ENCODE results near the gene ANGPT4.
A peak's percentile ranks its signal among the peaks of the same experiment; 100 is the strongest.

ANGPT4 gene

DNA sequence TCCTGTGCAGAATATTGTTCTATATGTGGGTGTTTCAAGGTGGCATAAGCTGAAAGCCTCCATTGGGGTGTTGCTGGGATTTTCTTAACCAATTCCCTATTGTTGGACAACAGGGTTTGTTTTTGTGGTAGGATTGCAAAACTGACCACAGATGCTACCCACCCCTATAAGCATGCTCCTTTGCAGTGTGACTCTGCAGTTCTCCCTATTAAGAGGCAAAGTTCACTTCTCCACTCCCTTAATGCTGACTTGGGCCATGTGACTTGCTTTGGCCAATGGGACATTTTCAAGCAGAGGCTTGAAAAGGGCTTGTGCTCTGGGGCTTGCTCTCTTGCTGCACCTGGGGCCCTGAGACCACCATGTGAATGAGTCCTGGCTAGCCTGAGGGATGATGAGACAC is 8.5 kb upstream of the ANGPT4 start:
- no peak for TF ChIP-seq MYC (IDR thresholded peaks at IDR 0.05; ENCODE audit: low read depth, low read length)
- TF ChIP-seq, protein P1, sequence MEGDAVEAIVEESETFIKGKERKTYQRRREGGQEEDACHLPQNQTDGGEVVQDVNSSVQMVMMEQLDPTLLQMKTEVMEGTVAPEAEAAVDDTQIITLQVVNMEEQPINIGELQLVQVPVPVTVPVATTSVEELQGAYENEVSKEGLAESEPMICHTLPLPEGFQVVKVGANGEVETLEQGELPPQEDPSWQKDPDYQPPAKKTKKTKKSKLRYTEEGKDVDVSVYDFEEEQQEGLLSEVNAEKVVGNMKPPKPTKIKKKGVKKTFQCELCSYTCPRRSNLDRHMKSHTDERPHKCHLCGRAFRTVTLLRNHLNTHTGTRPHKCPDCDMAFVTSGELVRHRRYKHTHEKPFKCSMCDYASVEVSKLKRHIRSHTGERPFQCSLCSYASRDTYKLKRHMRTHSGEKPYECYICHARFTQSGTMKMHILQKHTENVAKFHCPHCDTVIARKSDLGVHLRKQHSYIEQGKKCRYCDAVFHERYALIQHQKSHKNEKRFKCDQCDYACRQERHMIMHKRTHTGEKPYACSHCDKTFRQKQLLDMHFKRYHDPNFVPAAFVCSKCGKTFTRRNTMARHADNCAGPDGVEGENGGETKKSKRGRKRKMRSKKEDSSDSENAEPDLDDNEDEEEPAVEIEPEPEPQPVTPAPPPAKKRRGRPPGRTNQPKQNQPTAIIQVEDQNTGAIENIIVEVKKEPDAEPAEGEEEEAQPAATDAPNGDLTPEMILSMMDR (IDR thresholded peaks at IDR 0.05; ENCODE audit: low read depth, low read length), result no peak
- TF ChIP-seq, protein P2, sequence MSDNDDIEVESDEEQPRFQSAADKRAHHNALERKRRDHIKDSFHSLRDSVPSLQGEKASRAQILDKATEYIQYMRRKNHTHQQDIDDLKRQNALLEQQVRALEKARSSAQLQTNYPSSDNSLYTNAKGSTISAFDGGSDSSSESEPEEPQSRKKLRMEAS (IDR thresholded peaks at IDR 0.05; ENCODE audit: low read depth, low read length), result peak; percentile 89
- TF ChIP-seq POLR2A (IDR thresholded peaks at IDR 0.05; ENCODE audit: extremely low read depth, insufficient read length), result no peak
- peak; percentile 78 for DNase-seq (ENCODE audit: low read depth)
- H3K4me3 ChIP-seq (ENCODE audit: low read depth, low read length), result no peak overlapping the region

DNA sequence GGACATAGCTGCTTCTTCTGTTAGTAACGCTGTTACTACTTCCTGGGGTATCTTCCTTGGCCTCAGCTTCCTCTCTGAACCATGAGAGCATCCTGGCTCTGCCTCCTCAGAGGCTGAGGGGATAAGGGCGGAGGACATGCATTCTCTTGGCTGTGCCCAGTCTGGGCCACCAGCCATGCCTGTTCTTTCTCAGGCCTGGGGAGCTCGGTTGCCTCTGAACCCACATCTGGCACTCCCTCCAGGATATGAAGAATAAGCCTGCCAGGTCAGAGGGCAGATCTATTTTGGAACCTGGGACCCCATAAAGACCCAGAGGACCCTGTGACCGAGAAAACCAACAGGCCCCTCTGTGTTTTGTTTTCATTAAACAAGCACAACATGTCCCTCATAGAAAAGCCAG is 6.6 kb upstream of the ANGPT4 start:
- H3K4me3 ChIP-seq (ENCODE audit: low read depth, low read length), result no peak overlapping the region
- TF ChIP-seq, protein P2 (IDR thresholded peaks at IDR 0.05; ENCODE audit: low read depth, low read length), result no peak
- TF ChIP-seq, protein P1 (IDR thresholded peaks at IDR 0.05; ENCODE audit: low read depth, low read length), result no peak
- TF ChIP-seq MYC (IDR thresholded peaks at IDR 0.05; ENCODE audit: low read depth, low read length) (no peak), POLR2A (IDR thresholded peaks at IDR 0.05; ENCODE audit: extremely low read depth, insufficient read length) (no peak)
- no peak for DNase-seq (ENCODE audit: low read depth)

DNA sequence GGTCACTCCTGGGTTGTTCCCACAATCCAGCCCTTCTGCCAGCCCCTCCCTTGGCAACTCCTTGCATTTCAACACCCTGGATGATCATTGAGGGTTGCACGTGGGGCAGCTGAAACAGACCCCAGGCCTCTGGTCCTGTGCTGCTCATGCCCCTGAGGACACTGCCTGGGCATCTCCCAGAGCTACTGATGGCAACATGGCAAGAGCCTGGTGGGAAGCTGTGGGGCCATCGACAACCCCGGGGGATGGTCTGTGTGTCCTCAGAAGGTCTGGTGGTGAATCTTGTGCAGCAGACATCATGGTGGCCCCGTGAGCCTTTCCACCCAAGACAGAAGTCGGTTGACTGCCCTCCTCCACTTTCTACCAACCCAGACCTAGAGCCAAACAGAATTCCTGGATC is 4.9 kb upstream of the ANGPT4 start:
- TF ChIP-seq, protein P1 (IDR thresholded peaks at IDR 0.05; ENCODE audit: low read depth, low read length), result no peak
- TF ChIP-seq, protein P2 (IDR thresholded peaks at IDR 0.05; ENCODE audit: low read depth, low read length), result no peak
- TF ChIP-seq MYC (IDR thresholded peaks at IDR 0.05; ENCODE audit: low read depth, low read length) (no peak), POLR2A (IDR thresholded peaks at IDR 0.05; ENCODE audit: extremely low read depth, insufficient read length) (no peak)
- no peak for DNase-seq (ENCODE audit: low read depth)
- H3K4me3 ChIP-seq (ENCODE audit: low read depth, low read length), result no peak overlapping the region

DNA sequence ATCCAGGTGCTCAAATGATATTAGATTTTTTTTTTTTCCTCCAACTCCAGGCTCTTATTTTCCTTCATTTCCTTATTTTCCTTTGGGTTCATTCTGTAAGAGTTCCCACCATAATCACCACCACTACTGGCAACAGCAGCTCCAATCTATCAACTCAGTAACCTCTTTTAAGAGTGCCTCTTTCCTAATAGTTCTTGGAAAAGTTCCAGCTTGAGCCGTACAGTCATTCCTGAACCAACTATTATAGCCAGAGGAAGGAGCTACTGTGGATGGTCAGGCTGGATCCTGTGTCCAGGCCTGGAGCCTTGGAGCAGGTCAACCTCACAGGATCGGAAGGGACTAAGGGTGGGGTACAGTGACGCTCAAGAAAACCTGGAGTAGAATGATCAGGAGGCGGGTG is 4.2 kb upstream of the ANGPT4 start:
- TF ChIP-seq, protein P2 (IDR thresholded peaks at IDR 0.05; ENCODE audit: low read depth, low read length), result no peak
- no peak for DNase-seq (ENCODE audit: low read depth)
- no peak overlapping the region for H3K4me3 ChIP-seq (ENCODE audit: low read depth, low read length)

DNA sequence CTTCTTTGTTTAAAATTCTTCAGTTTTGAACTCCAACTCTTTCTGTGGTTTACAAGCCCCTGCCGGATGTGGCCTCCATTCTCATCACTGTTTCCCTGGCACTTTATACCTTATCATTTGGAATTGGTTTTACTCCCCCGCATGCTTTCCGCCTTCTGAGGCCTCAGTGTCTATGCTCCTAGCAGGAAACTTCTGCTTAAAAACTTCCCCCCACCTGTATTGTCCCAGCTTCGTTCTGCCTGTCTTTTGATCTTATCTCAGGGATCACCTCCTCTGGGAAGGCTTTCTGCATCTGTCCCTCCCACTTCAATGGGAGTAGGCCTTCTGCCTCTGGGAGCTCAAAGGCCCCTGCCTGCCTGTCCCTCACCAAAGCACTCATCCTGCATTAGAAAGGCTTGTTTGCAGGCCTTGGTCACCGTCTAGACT is 3.4 kb upstream of the ANGPT4 start:
- DNase-seq (ENCODE audit: low read depth), result no peak
- TF ChIP-seq POLR2A (IDR thresholded peaks at IDR 0.05; ENCODE audit: extremely low read depth, insufficient read length) (no peak), MYC (IDR thresholded peaks at IDR 0.05; ENCODE audit: low read depth, low read length) (no peak)
- TF ChIP-seq, protein P2 (IDR thresholded peaks at IDR 0.05; ENCODE audit: low read depth, low read length), result no peak
- TF ChIP-seq, protein P1 (IDR thresholded peaks at IDR 0.05; ENCODE audit: low read depth, low read length), result no peak
- H3K4me3 ChIP-seq (ENCODE audit: low read depth, low read length), result no peak overlapping the region

DNA sequence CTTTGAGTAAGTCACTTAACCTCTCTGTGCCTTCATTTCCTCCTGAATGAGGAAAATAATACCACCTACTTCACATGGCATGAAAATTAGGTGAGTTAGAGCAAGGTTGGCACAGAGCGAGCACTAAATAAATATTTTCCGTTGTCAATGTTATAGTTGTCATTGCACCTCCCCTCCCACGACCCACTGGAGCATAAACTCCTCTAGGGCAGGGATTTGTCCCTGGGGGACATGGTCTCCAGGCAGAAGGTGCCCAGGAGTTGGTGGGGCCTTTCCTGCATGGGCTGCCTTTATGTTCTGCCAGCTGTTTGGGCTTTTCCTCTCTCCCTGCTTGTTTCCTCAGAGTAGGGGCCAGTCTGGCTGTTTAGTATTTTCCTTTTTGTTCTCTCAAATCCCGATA is 1.3 kb upstream of the ANGPT4 start:
- DNase-seq (ENCODE audit: low read depth), result no peak
- no peak overlapping the region for H3K4me3 ChIP-seq (ENCODE audit: low read depth, low read length)
- TF ChIP-seq, protein P1 (IDR thresholded peaks at IDR 0.05; ENCODE audit: low read depth, low read length), result no peak
- no peak for TF ChIP-seq MYC (IDR thresholded peaks at IDR 0.05; ENCODE audit: low read depth, low read length)
- TF ChIP-seq POLR2A (IDR thresholded peaks at IDR 0.05; ENCODE audit: extremely low read depth, insufficient read length), result no peak
- TF ChIP-seq, protein P2 (IDR thresholded peaks at IDR 0.05; ENCODE audit: low read depth, low read length), result no peak
